Measurements from ENCODE around the gene FBXW7. TPM values are rescaled to one million over a fixed set of nuclear protein-coding genes. Genes with fewer than 3 reads are reported as not detected.

The FBXW7 gene
- 45.7 and 46.4 TPM in 2 replicates for total RNA-seq (2012; rRNA removed)

- Histone ChIP-seq H3K9ac (ENCODE audit: low read depth, low read length) (peak within 1 kb of the TSS; percentile 91), H3K4me2 (ENCODE audit: low read length) (peak within 1 kb of the TSS; percentile 87), H3K9me3 (replicated peaks; ENCODE audit: low read length) (no peaks in the 10 kb centered on the region), H3K4me1 (ENCODE audit: control insufficient read depth, insufficient read depth, low read length) (peaks cover 18% of the 10 kb centered on the region), H3K36me3 (ENCODE audit: insufficient read depth, low read length) (no peaks in the 10 kb centered on the region), H3K27me3 (ENCODE audit: control insufficient read depth, insufficient read depth, low read length) (no peaks in the 10 kb centered on the region), H3K4me3 (ENCODE audit: low read length) (peak within 1 kb of the TSS; percentile 91)
These were observed at the start of gene FBXW7 for GRCh38 chr4:152535903-152536544. Gene FBXW7, minus strand, starts transcription at chr4:152536092. Its CDS starts 124,289 bp downstream, at chr4:152411803.

GRCh38 chr4:152585023-152585441, 49.1 kb upstream of the FBXW7 start:
- H3K9me3 ChIP-seq (replicated peaks; ENCODE audit: low read length) = no peaks in the 10 kb centered on the region
- no peak overlapping the region for H3K4me3 ChIP-seq (ENCODE audit: low read length)
- H3K36me3 ChIP-seq (ENCODE audit: insufficient read depth, low read length) = no peaks in the 10 kb centered on the region
- no peak overlapping the region for H3K4me2 ChIP-seq (ENCODE audit: low read length)
- H3K4me1 ChIP-seq (ENCODE audit: control insufficient read depth, insufficient read depth, low read length) = peaks cover 5% of the 10 kb centered on the region
- no peak overlapping the region for H3K9ac ChIP-seq (ENCODE audit: low read depth, low read length)
- H3K27me3 ChIP-seq (ENCODE audit: control insufficient read depth, insufficient read depth, low read length) = peaks cover 6% of the 10 kb centered on the region

GRCh38 chr4:152581536-152582160, 45.8 kb upstream of the FBXW7 start:
- no peaks in the 10 kb centered on the region for H3K4me1 ChIP-seq (ENCODE audit: control insufficient read depth, insufficient read depth, low read length)
- H3K36me3 ChIP-seq (ENCODE audit: insufficient read depth, low read length) = no peaks in the 10 kb centered on the region
- no peak overlapping the region for H3K4me3 ChIP-seq (ENCODE audit: low read length)
- H3K9me3 ChIP-seq (replicated peaks; ENCODE audit: low read length) = no peaks in the 10 kb centered on the region
- H3K4me2 ChIP-seq (ENCODE audit: low read length) = no peak overlapping the region
- H3K9ac ChIP-seq (ENCODE audit: low read depth, low read length) = no peak overlapping the region
- H3K27me3 ChIP-seq (ENCODE audit: control insufficient read depth, insufficient read depth, low read length) = peaks cover 10% of the 10 kb centered on the region

GRCh38 chr4:152579916-152580315, 44.0 kb upstream of the FBXW7 start:
- Histone ChIP-seq H3K4me2 (ENCODE audit: low read length) (no peak overlapping the region), H3K27me3 (ENCODE audit: control insufficient read depth, insufficient read depth, low read length) (peaks cover 10% of the 10 kb centered on the region), H3K9ac (ENCODE audit: low read depth, low read length) (no peak overlapping the region), H3K9me3 (replicated peaks; ENCODE audit: low read length) (no peaks in the 10 kb centered on the region), H3K36me3 (ENCODE audit: insufficient read depth, low read length) (no peaks in the 10 kb centered on the region), H3K4me3 (ENCODE audit: low read length) (no peak overlapping the region), H3K4me1 (ENCODE audit: control insufficient read depth, insufficient read depth, low read length) (no peaks in the 10 kb centered on the region)

GRCh38 chr4:152579107-152579764, 43.3 kb upstream of the FBXW7 start:
- peaks cover 10% of the 10 kb centered on the region for H3K27me3 ChIP-seq (ENCODE audit: control insufficient read depth, insufficient read depth, low read length)
- no peaks in the 10 kb centered on the region for H3K4me1 ChIP-seq (ENCODE audit: control insufficient read depth, insufficient read depth, low read length)
- no peak overlapping the region for H3K4me3 ChIP-seq (ENCODE audit: low read length)
- no peaks in the 10 kb centered on the region for H3K9me3 ChIP-seq (replicated peaks; ENCODE audit: low read length)
- H3K36me3 ChIP-seq (ENCODE audit: insufficient read depth, low read length) = no peaks in the 10 kb centered on the region
- H3K4me2 ChIP-seq (ENCODE audit: low read length) = no peak overlapping the region
- H3K9ac ChIP-seq (ENCODE audit: low read depth, low read length) = no peak overlapping the region

GRCh38 chr4:152578670-152579069, 42.8 kb upstream of the FBXW7 start:
- Histone ChIP-seq H3K4me2 (ENCODE audit: low read length) (no peak overlapping the region), H3K9ac (ENCODE audit: low read depth, low read length) (no peak overlapping the region), H3K36me3 (ENCODE audit: insufficient read depth, low read length) (no peaks in the 10 kb centered on the region), H3K4me3 (ENCODE audit: low read length) (no peak overlapping the region), H3K4me1 (ENCODE audit: control insufficient read depth, insufficient read depth, low read length) (no peaks in the 10 kb centered on the region), H3K27me3 (ENCODE audit: control insufficient read depth, insufficient read depth, low read length) (peaks cover 16% of the 10 kb centered on the region), H3K9me3 (replicated peaks; ENCODE audit: low read length) (no peaks in the 10 kb centered on the region)

GRCh38 chr4:152577708-152578396, 42.0 kb upstream of the FBXW7 start:
- no peak overlapping the region for H3K9ac ChIP-seq (ENCODE audit: low read depth, low read length)
- no peak overlapping the region for H3K4me3 ChIP-seq (ENCODE audit: low read length)

GRCh38 chr4:152575533-152575932, 39.6 kb upstream of the FBXW7 start:
- Histone ChIP-seq H3K9ac (ENCODE audit: low read depth, low read length) (no peak overlapping the region), H3K4me3 (ENCODE audit: low read length) (no peak overlapping the region), H3K9me3 (replicated peaks; ENCODE audit: low read length) (no peaks in the 10 kb centered on the region), H3K4me2 (ENCODE audit: low read length) (no peak overlapping the region), H3K4me1 (ENCODE audit: control insufficient read depth, insufficient read depth, low read length) (no peaks in the 10 kb centered on the region), H3K27me3 (ENCODE audit: control insufficient read depth, insufficient read depth, low read length) (peaks cover 10% of the 10 kb centered on the region), H3K36me3 (ENCODE audit: insufficient read depth, low read length) (no peaks in the 10 kb centered on the region)

More at GRCh38 chr4:152577708-152578396, 42.0 kb upstream of the FBXW7 start:
- H3K4me2 ChIP-seq (ENCODE audit: low read length) = no peak overlapping the region
- no peaks in the 10 kb centered on the region for H3K36me3 ChIP-seq (ENCODE audit: insufficient read depth, low read length)
- no peaks in the 10 kb centered on the region for H3K9me3 ChIP-seq (replicated peaks; ENCODE audit: low read length)
- peaks cover 14% of the 10 kb centered on the region for H3K27me3 ChIP-seq (ENCODE audit: control insufficient read depth, insufficient read depth, low read length)
- H3K4me1 ChIP-seq (ENCODE audit: control insufficient read depth, insufficient read depth, low read length) = no peaks in the 10 kb centered on the region

GRCh38 chr4:152573861-152574260, 38.0 kb upstream of the FBXW7 start:
- no peak overlapping the region for H3K4me3 ChIP-seq (ENCODE audit: low read length)
- H3K27me3 ChIP-seq (ENCODE audit: control insufficient read depth, insufficient read depth, low read length) = peaks cover 10% of the 10 kb centered on the region
- H3K36me3 ChIP-seq (ENCODE audit: insufficient read depth, low read length) = no peaks in the 10 kb centered on the region
- no peaks in the 10 kb centered on the region for H3K4me1 ChIP-seq (ENCODE audit: control insufficient read depth, insufficient read depth, low read length)
- no peak overlapping the region for H3K4me2 ChIP-seq (ENCODE audit: low read length)
- no peaks in the 10 kb centered on the region for H3K9me3 ChIP-seq (replicated peaks; ENCODE audit: low read length)
- H3K9ac ChIP-seq (ENCODE audit: low read depth, low read length) = no peak overlapping the region

- Histone ChIP-seq H3K9ac (ENCODE audit: low read depth, low read length) (no peak overlapping the region), H3K27me3 (ENCODE audit: control insufficient read depth, insufficient read depth, low read length) (peaks cover 6% of the 10 kb centered on the region), H3K9me3 (replicated peaks; ENCODE audit: low read length) (no peaks in the 10 kb centered on the region), H3K4me3 (ENCODE audit: low read length) (no peak overlapping the region), H3K4me1 (ENCODE audit: control insufficient read depth, insufficient read depth, low read length) (no peaks in the 10 kb centered on the region), H3K36me3 (ENCODE audit: insufficient read depth, low read length) (no peaks in the 10 kb centered on the region), H3K4me2 (ENCODE audit: low read length) (no peak overlapping the region)
These were observed 36.7 kb upstream of the FBXW7 start for GRCh38 chr4:152572417-152573086.

- H3K4me1 ChIP-seq (ENCODE audit: control insufficient read depth, insufficient read depth, low read length) = no peaks in the 10 kb centered on the region
- H3K27me3 ChIP-seq (ENCODE audit: control insufficient read depth, insufficient read depth, low read length) = peaks cover 6% of the 10 kb centered on the region
- H3K4me2 ChIP-seq (ENCODE audit: low read length) = no peak overlapping the region
- H3K4me3 ChIP-seq (ENCODE audit: low read length) = no peak overlapping the region
- H3K9ac ChIP-seq (ENCODE audit: low read depth, low read length) = no peak overlapping the region
- H3K36me3 ChIP-seq (ENCODE audit: insufficient read depth, low read length) = no peaks in the 10 kb centered on the region
- no peaks in the 10 kb centered on the region for H3K9me3 ChIP-seq (replicated peaks; ENCODE audit: low read length)
These were observed 35.9 kb upstream of the FBXW7 start for GRCh38 chr4:152571770-152572169.

Data from skeletal muscle satellite cell (primary cell).